ENCODE measurements around the gene RPL23.
A peak's percentile ranks its signal among the peaks of the same experiment; 100 is the strongest.

Gene RPL23

GRCh38 chr17:38867968-38868816 is 14.7 kb upstream of the RPL23 start:
- DNase-seq (ENCODE audit: low read depth in 1 of 2, low spot score in 1 of 2), result no peak
- TF ChIP-seq SPI1 (IDR thresholded peaks at IDR 0.05; ENCODE audit: borderline replicate concordance, low read depth), result no peak
- no peak for TF ChIP-seq POLR2AphosphoS5 (IDR thresholded peaks at IDR 0.05; ENCODE audit: low read depth)
- TF ChIP-seq REST (IDR thresholded peaks at IDR 0.05; ENCODE audit: insufficient replicate concordance, low read depth), result peak; percentile 37
- H3K27me3 ChIP-seq (ENCODE audit: insufficient read depth, poor library complexity, severe bottlenecking), result no peaks in the 10 kb centered on the region
- peak overlapping the region; percentile 89 for H3K27ac ChIP-seq (replicated peaks)
- peak overlapping the region; percentile 94 for H3K4me3 ChIP-seq (replicated peaks; ENCODE audit: insufficient read depth, low read length)

- Histone ChIP-seq H3K27me3 (ENCODE audit: insufficient read depth, poor library complexity, severe bottlenecking) (no peaks in the 10 kb centered on the region), H3K4me3 (replicated peaks; ENCODE audit: insufficient read depth, low read length) (peak overlapping the region; percentile 94), H3K27ac (replicated peaks) (peak overlapping the region; percentile 89; the same call in 1 of the 2 replicates)
- peak in 1 of 2 experiments; percentile 64 for DNase-seq (ENCODE audit: low read depth in 1 of 2, low spot score in 1 of 2)
- no peak for TF ChIP-seq CTCF (IDR thresholded peaks at IDR 0.05; ENCODE audit: insufficient read depth, low read length)
- no peak for TF ChIP-seq GABPA (IDR thresholded peaks at IDR 0.05; ENCODE audit: low read depth)
- no peak for TF ChIP-seq REST (IDR thresholded peaks at IDR 0.05; ENCODE audit: insufficient replicate concordance, low read depth)
- no peak for TF ChIP-seq SPI1 (IDR thresholded peaks at IDR 0.05; ENCODE audit: borderline replicate concordance, low read depth)
- no peak for TF ChIP-seq POLR2AphosphoS5 (IDR thresholded peaks at IDR 0.05; ENCODE audit: low read depth)
These were observed 13.9 kb upstream of the RPL23 start for GRCh38 chr17:38867179-38867967.

- DNase-seq (ENCODE audit: low read depth in 1 of 2, low spot score in 1 of 2), result peak in 1 of 2 experiments; percentile 30
- H3K4me3 ChIP-seq (replicated peaks; ENCODE audit: insufficient read depth, low read length), result no peak overlapping the region
- H3K27me3 ChIP-seq (ENCODE audit: insufficient read depth, poor library complexity, severe bottlenecking), result no peaks in the 10 kb centered on the region
- no peak overlapping the region for H3K27ac ChIP-seq (replicated peaks)
- TF ChIP-seq REST (IDR thresholded peaks at IDR 0.05; ENCODE audit: insufficient replicate concordance, low read depth) (no peak), POLR2AphosphoS5 (IDR thresholded peaks at IDR 0.05; ENCODE audit: low read depth) (no peak), SPI1 (IDR thresholded peaks at IDR 0.05; ENCODE audit: borderline replicate concordance, low read depth) (no peak), CTCF (IDR thresholded peaks at IDR 0.05; ENCODE audit: insufficient read depth, low read length) (peak; percentile 15), GABPA (IDR thresholded peaks at IDR 0.05; ENCODE audit: low read depth) (no peak)
These were observed 11.3 kb upstream of the RPL23 start for GRCh38 chr17:38864636-38865398.

Data from HL-60 (cell line).